Panc1 (cell line): ENCODE data around the gene GATB.

ENCODE experiments used
- POLR2AphosphoS5 ChIP-seq: IDR thresholded peaks from 2 replicates; pipeline ENCODE4 v1.6.1; 2012; ENCODE audit warnings: mild to moderate bottlenecking, low read depth, low read length, moderate library complexity
- SIN3A ChIP-seq: IDR thresholded peaks from 2 replicates; pipeline ENCODE4 v1.6.1; 2012; ENCODE audit warnings: low read depth, mild to moderate bottlenecking, low read length, moderate library complexity, borderline replicate concordance; ENCODE audit not compliant: insufficient read depth
- TF ChIP-seq, protein P1 (sequence below), 2 experiments: IDR thresholded peaks; 2 replicates each; pipeline ENCODE4 v1.6.1; 2011 to 2012; ENCODE audit warnings: low read depth in 2 of 2, control low read depth in 1 of 2, low read length in 1 of 2, mild to moderate bottlenecking in 1 of 2, moderate library complexity in 1 of 2; ENCODE audit not compliant: insufficient read depth in 1 of 2
- TF ChIP-seq, protein P2 (sequence below): fragments of 450-650 bp; IDR thresholded peaks from 2 replicates; pipeline ENCODE4 v1.5.1; 2017; ENCODE audit warnings: mild to moderate bottlenecking

DNA sequence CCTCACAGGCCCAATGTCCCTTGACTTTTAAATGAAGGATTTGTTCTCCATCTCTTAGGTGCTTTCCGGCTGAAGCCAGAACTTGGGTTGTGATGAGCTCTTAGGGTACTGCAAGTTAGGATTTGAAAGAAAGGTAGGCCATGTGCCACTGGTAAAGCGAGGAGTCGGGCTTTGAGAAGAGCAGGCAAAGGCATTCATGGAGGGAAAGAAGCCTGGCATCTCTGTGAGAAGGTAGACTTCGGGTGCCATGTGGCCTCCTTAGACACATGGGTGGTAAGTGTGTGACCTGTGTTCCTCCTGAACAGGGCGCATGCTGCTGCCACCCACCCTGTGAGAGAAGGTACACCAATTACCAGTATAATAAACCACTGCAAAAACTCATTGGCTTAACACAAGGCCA lies 102.9 kb downstream of the GATB start:
- TF ChIP-seq, protein P1, sequence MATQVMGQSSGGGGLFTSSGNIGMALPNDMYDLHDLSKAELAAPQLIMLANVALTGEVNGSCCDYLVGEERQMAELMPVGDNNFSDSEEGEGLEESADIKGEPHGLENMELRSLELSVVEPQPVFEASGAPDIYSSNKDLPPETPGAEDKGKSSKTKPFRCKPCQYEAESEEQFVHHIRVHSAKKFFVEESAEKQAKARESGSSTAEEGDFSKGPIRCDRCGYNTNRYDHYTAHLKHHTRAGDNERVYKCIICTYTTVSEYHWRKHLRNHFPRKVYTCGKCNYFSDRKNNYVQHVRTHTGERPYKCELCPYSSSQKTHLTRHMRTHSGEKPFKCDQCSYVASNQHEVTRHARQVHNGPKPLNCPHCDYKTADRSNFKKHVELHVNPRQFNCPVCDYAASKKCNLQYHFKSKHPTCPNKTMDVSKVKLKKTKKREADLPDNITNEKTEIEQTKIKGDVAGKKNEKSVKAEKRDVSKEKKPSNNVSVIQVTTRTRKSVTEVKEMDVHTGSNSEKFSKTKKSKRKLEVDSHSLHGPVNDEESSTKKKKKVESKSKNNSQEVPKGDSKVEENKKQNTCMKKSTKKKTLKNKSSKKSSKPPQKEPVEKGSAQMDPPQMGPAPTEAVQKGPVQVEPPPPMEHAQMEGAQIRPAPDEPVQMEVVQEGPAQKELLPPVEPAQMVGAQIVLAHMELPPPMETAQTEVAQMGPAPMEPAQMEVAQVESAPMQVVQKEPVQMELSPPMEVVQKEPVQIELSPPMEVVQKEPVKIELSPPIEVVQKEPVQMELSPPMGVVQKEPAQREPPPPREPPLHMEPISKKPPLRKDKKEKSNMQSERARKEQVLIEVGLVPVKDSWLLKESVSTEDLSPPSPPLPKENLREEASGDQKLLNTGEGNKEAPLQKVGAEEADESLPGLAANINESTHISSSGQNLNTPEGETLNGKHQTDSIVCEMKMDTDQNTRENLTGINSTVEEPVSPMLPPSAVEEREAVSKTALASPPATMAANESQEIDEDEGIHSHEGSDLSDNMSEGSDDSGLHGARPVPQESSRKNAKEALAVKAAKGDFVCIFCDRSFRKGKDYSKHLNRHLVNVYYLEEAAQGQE (IDR thresholded peaks at IDR 0.05; ENCODE audit: insufficient read depth in 1 of 2, low read depth in 2 of 2, low read length in 1 of 2) = no peak
- TF ChIP-seq POLR2AphosphoS5 (no peak), SIN3A (no peak)
- TF ChIP-seq, protein P2, sequence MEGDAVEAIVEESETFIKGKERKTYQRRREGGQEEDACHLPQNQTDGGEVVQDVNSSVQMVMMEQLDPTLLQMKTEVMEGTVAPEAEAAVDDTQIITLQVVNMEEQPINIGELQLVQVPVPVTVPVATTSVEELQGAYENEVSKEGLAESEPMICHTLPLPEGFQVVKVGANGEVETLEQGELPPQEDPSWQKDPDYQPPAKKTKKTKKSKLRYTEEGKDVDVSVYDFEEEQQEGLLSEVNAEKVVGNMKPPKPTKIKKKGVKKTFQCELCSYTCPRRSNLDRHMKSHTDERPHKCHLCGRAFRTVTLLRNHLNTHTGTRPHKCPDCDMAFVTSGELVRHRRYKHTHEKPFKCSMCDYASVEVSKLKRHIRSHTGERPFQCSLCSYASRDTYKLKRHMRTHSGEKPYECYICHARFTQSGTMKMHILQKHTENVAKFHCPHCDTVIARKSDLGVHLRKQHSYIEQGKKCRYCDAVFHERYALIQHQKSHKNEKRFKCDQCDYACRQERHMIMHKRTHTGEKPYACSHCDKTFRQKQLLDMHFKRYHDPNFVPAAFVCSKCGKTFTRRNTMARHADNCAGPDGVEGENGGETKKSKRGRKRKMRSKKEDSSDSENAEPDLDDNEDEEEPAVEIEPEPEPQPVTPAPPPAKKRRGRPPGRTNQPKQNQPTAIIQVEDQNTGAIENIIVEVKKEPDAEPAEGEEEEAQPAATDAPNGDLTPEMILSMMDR = no peak
